ENCODE results near the gene SPATA13.
"Not testable (repeated sequence)": the region's sequence is repeated elsewhere in the genome, so short reads cannot be mapped to it uniquely, and the experiment has no call there.

Gene SPATA13

DNA sequence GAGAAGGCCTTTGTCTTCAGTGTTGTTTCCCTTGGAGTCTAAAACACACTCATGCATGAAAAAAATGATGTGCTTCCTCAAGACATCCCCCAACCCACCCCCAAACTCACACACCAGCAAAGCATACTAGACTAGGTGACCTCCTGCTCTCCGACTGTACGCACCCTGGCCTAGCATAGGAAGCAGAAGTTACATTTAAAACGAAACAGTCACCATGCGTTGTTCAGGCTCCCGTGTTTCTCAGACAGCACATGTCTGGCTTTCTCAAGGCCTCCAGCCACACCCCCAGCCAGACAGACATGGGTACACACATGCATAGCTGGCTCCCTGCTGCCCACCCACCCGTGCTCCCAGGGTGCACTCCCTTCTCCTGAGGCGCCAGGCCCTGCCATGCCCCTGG lies 120.2 kb downstream of the SPATA13 start:
- DNase-seq (ENCODE audit: low spot score): no peak

DNA sequence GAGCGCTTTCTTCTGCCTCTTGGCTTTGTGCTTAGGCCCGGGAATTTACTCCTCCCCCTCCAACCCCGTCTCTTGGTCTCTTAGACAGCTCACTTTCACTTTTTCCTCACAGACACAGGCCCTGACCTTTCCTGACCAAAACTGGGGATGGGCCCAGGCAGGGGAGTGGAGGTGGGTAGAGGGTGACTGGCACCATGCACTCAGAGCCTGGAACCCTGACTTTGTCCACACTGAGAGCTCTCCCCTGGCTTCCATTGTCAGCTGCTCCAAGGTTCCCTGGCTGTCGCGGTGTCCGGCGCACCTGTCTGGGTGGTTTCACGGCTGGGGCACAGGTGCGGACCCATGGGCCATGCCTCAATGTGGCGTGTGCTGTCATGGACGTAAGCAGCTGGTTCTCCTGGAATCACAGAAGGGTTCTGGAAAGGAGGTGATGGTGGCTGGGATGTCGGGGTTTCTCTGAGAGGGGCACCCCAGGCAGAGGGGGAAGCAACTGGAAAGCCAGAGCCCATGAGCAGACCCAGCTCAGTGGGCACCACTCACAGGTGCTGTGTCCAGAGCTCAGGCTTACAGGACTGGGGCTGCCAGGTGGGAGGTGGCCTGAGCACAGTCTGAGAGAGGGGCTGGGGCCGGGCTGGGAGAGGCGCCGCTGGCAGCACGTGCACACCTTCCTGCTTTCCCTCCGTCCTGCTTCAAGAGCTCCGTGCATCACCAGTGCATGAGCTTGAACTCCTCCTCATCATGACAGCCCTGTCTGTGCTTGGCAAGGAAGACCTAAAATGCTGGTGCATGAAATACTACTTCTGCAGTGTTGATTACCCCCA lies 120.9 kb downstream of the SPATA13 start:
- DNase-seq (ENCODE audit: low spot score): no peak

DNA sequence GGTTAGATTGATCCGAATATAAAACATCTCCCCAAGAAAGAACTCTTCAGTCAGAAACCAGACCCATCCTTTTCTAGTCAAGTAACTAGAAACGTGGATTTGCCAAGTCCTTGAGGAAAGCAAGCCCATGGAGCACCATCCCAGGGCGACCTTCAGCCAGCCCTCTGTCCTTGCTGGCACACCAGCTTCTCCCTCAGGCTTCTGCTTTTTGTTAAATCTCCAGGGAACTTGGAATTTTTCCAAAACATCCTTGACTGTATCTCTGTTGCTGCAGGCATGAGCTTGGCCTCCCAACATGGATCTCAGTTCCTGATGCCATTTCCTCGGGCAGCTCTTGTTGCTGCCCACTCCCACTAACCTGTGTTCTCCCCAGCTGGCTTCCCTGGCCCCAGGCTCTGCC lies 121.7 kb downstream of the SPATA13 start:
- DNase-seq (ENCODE audit: low spot score): no peak

DNA sequence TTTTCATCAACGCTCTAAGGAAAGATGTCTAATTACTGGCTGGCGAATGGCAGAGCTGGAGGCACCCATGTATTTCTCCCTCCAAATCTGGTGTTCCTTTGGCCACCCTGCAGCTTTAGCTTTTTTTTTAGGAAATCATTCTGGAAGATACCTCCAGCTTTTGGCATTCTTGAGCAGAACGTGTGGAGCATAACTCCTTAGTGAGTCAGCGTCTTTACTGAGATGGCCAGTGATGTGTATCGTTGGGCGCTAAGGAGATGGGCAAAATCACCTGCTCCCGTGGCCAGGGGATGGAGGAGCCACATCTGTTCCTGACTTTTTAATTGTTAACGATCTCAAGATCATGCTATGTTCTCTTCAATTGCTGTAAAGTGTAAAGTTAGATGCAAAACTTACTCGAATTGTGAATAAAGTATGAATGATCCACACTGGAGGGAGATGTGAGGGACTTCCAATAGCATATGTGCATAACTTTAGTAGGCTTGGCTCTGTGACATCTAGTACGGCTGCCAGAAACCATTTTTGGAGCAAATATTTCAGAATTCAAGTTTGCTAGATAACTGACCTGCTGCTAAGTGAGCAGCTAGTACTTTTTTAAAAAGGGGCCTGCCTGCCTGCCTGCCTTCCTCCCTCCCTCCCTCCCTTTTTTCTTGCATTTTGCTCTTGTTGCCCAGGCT lies 124.5 kb downstream of the SPATA13 start:
- no peak for DNase-seq (ENCODE audit: low spot score)

DNA sequence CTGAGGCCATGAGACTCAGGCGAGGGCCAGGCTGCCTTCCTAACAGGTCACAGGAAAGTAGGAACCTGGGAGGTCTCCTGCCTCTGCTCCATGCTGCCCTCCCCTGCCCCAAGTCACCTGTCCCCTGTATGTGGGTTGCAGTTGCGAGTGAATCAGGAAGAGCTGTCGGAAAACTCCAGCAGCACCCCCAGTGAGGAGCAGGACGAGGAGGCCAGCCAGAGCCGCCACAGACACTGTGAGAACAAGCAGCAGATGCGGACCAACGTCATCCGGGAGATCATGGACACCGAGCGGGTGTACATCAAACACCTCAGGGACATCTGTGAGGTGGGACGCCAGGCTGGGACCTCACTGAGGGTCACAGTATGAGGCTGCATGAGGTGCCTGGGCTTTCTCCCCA lies 126.1 kb downstream of the SPATA13 start:
- no peak for DNase-seq (ENCODE audit: low spot score)

DNA sequence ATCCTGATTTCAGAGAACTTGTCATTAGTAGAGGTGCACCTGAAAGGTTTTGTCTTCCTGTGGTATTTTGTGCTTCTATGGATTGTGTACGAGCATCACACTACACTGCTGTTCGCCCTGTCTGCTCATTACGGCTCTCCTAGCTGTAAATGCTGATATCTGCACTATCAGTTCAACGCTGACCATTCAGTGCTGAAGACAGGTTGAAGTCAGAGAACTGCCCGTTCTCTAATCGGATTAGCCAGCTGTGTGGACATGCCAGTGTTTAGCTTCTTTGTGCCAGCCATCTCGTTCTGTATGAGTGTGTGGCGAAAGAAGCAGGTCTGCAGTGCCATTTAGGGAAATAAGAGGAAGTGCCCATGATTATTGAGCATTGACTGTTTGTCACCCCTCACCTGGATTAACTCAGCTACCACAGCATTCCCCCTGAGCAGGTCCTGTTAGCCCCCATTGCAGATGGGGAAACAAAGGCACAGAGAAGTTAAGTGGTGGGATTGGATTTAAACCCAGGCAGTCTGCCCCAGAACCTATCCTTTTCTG lies 127.3 kb downstream of the SPATA13 start:
- DNase-seq (ENCODE audit: low spot score): no peak

DNA sequence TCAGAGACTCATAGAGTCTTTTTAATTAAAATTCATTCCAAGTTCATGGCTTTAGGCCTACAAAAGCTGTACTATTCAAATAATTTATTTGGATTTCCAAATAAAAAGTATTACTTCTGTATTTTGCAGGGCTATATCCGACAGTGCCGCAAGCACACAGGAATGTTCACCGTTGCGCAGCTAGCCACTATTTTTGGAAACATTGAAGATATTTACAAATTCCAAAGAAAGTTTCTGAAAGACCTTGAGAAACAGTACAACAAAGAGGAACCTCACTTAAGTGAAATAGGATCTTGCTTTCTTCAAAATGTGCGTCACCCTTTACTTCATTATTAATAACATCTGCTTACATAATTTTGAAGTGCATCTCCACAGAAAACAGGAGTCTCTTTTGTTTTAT lies 128.3 kb downstream of the SPATA13 start:
- no peak for DNase-seq (ENCODE audit: low spot score)

DNA sequence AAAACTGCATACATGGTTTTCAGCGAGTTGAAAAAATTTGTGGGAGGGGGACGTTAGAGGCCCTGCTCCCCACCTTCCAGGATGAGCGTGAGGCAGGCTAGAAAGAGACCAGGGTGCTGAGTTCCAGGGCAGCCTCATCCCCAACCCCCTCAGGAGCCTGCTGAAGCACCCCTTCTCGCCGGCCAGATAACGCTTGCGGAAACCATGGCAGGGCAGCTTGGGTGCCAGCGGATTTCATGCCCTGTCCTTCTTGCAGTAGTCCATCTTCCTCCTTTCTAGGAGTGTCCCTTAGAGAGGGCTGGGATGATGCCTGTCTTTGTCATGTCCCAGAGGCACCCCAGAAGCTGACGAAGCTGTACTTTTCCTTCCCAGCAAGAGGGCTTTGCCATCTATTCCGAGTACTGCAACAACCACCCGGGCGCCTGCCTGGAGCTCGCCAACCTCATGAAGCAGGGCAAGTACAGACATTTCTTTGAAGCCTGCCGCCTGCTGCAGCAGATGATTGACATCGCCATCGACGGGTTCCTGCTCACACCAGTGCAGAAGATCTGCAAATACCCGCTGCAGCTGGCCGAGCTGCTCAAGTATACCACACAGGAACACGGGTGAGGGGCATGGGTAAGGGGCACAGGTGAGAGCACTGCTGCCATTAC lies 129.9 kb downstream of the SPATA13 start:
- DNase-seq (ENCODE audit: low spot score): no peak

DNA sequence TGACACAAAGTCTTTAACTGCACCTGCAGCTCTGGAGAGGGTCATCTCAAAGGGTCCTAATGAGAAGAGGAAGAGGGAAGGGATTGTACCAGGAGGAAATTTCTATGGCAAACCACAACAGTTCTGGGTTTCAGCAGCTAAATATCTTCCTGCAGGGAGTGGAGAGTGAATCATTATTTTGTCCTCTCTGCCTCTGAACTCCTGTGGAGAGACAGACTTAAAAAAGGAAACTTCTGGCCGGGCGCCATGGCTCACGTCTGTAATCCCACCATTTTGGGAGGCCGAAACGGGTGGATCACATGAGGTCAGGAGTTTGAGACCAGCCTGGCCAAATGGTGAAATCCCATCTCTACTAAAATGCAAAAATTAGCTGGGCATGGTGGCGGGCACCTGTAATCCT lies 132.0 kb downstream of the SPATA13 start:
- DNase-seq (ENCODE audit: low spot score): no peak

DNA sequence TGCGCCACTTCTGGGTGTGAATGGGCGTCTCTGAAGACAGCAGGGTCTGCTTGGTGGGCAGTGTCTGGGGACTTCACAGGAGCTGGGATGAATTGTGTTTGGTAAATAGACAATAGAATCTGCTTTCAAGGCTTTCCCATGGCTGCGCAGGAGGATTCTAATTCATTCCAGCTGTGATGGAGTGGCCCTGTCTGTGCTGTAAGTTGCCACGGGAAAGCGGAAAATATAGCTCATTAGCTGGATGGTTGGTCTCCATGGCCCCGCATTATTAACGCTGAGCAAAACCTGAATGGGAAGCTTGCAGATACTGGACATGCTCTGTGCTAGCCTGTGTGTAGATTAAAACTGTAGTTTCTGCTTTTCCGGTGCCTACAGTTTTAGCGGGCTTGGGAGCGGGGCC lies 133.2 kb downstream of the SPATA13 start:
- no peak for DNase-seq (ENCODE audit: low spot score)

DNA sequence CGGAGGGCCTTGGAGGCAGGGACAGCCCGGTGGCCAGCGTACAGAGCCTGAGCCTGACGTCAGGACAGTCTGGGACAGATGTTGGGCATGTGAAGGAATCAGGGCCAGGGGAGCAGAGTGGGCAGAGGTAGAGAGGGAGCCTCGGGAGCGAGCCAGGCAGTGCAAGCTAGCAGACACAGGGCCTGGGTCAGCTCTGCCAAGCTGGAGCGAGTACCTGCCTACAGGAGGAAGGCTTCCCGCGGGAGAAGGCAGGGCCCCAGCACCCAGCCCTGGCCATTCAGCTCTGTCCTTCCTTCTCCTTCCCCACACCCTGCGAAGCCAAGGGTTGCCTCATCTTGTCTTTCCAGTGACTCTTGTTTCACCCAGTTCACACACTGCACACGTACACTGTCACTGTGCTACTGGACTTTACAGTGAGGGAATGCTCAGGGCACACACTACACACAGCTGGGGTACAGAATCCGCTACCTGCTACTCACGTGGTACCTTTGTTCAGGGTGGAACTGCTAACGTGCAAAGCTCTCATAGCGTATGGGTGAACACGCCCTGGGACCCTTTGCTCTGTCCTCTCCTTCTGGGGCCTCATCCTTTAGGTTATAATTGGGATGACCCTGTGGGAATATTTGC lies 139.1 kb downstream of the SPATA13 start:
- no peak for DNase-seq (ENCODE audit: low spot score)

DNA sequence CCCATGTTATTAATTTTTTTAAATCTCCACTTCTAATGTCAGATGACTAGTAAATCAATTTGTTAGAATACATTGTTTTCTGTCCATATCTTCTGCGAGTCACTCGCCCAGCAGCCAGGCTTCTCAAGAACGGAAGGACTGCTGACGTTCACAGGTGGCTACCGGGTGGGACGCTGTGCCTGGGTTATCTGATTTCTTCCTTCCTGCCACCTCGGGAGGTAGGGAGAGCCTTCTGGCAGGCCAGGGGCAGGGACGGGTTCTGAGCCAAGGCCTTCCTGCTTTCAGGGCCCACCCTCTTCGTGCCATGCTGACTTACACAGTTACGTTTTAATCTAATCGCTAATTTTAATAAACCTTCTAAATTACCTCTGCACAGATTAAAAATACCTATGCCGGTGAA lies 140.9 kb downstream of the SPATA13 start:
- no peak for DNase-seq (ENCODE audit: low spot score)

DNA sequence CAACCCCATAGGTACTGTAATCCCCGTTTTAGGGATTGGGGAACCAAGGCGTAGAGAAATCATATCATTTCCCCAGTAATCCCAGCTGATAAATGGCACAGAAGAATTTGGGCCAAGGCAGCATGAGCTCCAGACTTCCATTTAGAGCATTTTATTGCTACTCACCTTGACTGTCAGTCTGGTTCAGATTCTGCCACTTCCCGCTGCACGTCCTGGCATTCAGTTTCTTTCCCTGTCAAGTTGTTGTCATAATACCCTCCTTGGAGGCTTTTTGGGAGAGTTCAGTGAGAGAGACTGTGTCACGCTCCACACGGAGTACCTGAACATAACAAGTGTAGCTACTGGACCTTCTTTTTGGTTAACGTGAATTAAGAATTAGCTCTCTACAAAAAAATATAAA lies 141.4 kb downstream of the SPATA13 start:
- DNase-seq (ENCODE audit: low spot score): no peak

DNA sequence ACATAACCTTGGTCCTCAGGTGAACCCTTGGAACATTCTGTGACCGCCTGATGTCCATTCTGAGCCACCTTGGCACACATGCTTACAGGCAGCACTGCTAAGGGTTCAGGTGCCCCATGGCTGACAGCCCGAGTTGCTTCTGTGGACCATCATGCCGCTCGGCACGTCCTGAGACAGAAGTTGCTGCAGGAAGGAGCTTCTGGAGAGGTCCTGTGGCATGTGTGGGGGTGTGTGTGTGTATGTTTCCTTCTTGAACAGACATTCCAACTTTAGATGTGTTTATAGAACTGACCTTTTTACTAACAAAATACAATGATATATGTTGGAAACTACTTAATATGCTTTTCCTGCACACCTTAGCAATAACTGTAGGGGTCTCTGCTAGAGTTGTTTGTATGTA lies 144.1 kb downstream of the SPATA13 start:
- DNase-seq (ENCODE audit: low spot score): no peak

DNA sequence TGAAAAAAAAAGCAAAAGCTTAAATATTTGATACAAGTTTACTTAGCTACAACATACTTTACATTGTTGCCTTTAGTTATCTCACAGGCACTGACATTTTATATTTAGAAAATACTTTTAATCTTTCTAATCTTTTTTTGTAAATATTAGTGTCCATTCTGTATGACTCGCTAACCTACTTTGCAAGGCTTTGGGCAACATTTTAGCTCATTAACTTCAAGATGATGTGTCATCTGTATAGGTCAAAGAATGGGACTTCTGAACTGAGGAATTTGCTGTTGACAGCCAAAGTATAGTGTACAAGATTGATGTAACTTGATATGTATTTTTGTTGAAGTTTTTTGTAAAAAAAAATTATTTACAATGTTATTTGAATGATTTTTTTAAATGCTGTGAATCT lies 146.1 kb downstream of the SPATA13 start:
- no peak for DNase-seq (ENCODE audit: low spot score)

DNA sequence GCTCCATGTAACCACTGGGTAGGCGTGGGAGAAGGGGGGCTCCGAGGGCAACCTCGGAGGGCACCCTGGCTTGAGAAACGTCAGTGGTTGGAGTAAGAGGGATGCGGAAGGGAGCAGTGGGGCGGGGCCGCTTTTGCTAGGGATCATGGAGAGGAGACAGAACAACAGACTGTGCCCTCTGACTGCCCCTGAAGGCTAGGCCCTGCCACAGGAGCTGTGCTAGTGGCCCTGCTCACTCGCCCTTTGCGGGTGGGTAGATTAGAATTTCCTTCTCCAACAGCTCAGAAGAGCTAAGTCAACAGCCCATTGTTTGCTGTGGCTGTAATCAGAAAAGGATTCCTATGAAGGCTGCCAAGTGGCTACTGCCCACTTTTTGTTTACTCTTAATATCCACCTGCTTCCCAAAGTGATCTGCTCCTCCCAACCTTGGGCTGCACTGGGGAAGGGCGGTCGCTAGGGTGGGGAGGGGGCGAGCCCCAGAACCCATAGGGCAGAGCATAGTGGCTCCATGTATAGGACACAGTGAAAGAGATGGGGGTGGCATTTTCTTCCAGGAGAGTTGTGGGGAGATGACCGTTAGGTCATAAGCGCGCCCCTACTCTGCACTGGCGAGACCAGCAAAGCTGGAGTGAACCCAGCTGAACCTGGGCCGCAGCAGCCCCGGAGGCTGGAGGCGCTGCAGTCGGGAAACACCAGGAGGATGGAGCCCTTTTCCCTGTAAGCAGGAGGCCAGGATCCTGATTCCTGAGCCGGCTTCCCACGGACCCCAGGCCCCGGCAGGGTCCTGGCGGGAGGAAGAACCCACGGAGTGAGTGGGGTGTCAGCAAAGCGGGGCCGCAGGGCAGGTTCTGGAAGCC lies 146.9 kb downstream of the SPATA13 start:
- DNase-seq (ENCODE audit: low spot score): peak; percentile 16

DNA sequence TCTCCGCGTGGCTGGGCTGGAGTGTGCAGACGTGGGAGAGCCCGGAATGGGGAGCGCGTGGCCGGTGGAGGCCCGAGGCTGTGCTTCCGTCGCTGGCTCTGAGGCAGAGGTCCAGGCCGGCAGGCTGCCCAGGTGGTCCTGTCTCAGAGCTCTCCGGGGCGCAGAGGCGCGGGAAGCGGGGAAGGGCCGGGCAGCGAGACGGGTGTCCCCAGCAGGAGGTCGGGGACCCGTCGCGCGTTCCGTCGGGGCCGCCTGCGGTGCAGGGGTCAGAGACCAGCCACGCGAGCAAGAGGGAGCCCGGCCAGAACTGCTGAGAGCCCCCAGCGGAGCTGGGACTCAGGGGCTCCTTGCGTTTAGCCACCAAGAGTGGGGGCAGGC lies 147.5 kb downstream of the SPATA13 start:
- DNase-seq (ENCODE audit: low spot score): no peak

DNA sequence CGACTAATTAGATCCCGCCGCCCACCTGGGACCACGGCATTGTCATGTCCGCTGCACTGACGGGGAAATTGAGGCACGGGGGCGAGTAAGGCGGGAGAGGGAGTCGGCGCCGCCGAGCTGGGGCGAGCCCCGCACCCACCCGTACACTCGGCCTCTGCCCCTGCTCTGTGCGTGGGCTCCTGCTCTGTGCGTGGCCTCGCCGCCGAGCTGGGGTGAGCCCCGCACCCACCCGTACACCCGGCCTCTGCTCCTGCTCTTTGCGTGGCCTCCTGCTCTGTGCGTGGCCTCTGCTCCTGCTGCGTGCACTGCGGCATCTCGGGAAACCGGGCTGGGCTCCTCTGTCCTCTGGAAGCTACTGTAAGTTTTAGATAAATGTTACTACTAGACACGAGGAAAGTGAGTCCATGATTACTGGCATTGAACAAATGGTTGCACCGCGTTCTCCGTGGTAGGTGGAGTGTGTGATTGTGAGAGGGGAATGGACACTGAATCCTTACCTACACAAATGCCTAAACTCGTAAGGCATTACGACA lies 148.0 kb downstream of the SPATA13 start:
- DNase-seq (ENCODE audit: low spot score): no peak

DNA sequence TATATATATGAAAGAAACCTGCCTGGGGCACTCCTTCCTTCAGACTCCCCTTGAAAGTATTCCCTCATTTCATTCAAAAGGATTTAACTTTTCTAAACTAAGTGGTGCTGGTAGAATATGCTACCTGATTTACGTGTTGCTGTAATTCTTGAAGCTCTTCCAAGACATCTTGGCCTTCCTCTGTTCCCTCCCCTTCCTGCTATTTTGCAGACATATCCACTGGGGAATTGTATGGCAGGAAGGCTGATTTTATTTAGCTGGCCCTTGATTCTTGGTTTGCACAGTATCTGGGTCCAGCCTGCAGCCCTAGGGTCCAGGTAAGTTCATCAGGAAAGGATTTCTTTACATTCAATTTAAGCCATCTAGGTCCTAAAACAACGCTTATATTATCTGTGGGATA lies 148.8 kb downstream of the SPATA13 start, which contains the start of gene C1QTNF9:
C1QTNF9 (plus strand) TSS at position 281 of the 400 bp plus-strand sequence. CDS start 6,424 bp downstream, outside the sequence.
- DNase-seq (ENCODE audit: low spot score): not testable (repeated sequence)

DNA sequence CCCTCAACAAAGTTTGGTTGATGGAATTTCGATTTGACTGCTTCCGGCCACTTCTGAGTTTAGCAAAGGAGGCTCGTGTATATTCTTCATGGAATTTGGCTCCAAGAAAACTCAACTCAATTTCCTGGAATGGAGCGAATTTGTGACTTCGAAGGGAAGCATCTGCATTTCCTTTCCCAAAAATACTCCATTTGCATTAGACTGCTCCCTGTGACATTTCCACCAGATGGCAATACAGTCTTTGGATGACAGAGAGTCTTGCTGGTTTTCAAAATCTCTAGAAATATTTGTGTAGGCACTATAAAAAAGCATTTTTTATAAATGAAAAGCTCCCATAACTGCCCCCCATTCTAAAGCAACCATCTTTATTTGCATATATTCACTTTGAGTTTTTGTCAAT lies 152.9 kb downstream of the SPATA13 start:
- no peak for DNase-seq (ENCODE audit: low spot score)

DNA sequence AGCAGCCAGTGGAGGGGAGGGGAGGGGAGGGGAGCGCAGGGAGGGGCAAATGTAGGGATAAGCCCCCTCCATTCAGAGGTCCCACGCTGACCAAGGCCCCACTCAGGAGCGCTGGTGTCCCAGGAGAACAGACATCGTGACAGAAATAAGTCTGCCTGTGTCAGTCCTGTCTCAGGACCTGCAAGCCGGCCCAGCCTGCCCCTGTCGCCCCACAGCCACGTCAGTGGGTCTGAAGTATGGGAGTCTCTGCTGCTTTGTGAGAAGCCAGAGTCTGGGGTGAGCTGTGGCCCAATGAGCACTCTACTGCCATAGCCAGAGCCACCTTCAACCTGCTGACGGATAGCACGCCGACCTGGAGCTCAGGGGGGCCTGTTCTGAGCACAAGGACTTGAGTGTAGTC lies 157.3 kb downstream of the SPATA13 start:
- not testable (repeated sequence) for DNase-seq (ENCODE audit: low spot score)
